ENCODE data around the gene DRD4. TPM values are rescaled to one million over a fixed set of nuclear protein-coding genes. Genes with fewer than 3 reads are reported as not detected.
A peak's percentile ranks its signal among the peaks of the same experiment; 100 is the strongest.

DRD4 gene
- total and polyA plus RNA-seq, 2 of the 13 experiments (the other 11 are each of a cell fraction or from before 2014, with no cell fraction given) = 0.09 to 0.13 TPM

- TF ChIP-seq ZNF451 (CRISPR knock-in tag; IDR thresholded peaks at IDR 0.05) (no peak), ZFY (CRISPR knock-in tag; IDR thresholded peaks at IDR 0.05) (0 out of 2 replicates have a peak, but pooled peaks have one; percentile 10), MYC (CRISPR knock-in tag; IDR thresholded peaks at IDR 0.05; ENCODE audit: borderline replicate concordance) (0 out of 2 replicates have a peak, but pooled peaks have one; percentile 32), ZMYM3 (CRISPR knock-in tag; IDR thresholded peaks at IDR 0.05) (no peak), ZFP90 (CRISPR knock-in tag; IDR thresholded peaks at IDR 0.05; ENCODE audit: borderline replicate concordance) (no peak), HMGA1 (CRISPR knock-in tag; conservative IDR thresholded peaks at IDR 0.05) (no peak), ZBTB49 (CRISPR knock-in tag; IDR thresholded peaks at IDR 0.05; ENCODE audit: borderline replicate concordance) (no peak), PATZ1 (CRISPR knock-in tag; IDR thresholded peaks at IDR 0.05) (peak; percentile 8; the same call in 1 of the 2 replicates), ZNF747 (CRISPR knock-in tag; IDR thresholded peaks at IDR 0.05; ENCODE audit: borderline replicate concordance) (no peak), ETS1 (CRISPR knock-in tag; IDR thresholded peaks at IDR 0.05) (no peak), ETV6 (CRISPR knock-in tag; conservative IDR thresholded peaks at IDR 0.05) (0 out of 2 replicates have a peak, but pooled peaks have one; percentile 13), ZKSCAN1 (IDR thresholded peaks at IDR 0.05; ENCODE audit: low read length) (no peak), SRSF1 (optimal IDR thresholded peaks at IDR 0.05; ENCODE audit: low read depth, low read length) (peak; percentile 6), KLF16 (CRISPR knock-in tag; IDR thresholded peaks at IDR 0.05) (no peak), ZNF138 (CRISPR knock-in tag; IDR thresholded peaks at IDR 0.05; ENCODE audit: low read depth) (peak; percentile 36; the same call in 1 of the 2 replicates), ZNF790 (CRISPR knock-in tag; IDR thresholded peaks at IDR 0.05; ENCODE audit: borderline replicate concordance) (no peak), RFX1 (IDR thresholded peaks at IDR 0.05) (no peak), RBM22 (optimal IDR thresholded peaks at IDR 0.05; ENCODE audit: low read length) (peak; percentile 42), ZNF567 (CRISPR knock-in tag; IDR thresholded peaks at IDR 0.05; ENCODE audit: borderline replicate concordance) (no peak), PRPF4 (IDR thresholded peaks at IDR 0.05; ENCODE audit: low read depth, low read length, poor library complexity, severe bottlenecking) (no peak), ZNF891 (CRISPR knock-in tag; IDR thresholded peaks at IDR 0.05) (no peak), YEATS2 (CRISPR knock-in tag; IDR thresholded peaks at IDR 0.05; ENCODE audit: borderline replicate concordance) (no peak), ZNF775 (CRISPR knock-in tag; IDR thresholded peaks at IDR 0.05; ENCODE audit: borderline replicate concordance) (no peak), PAF1 (CRISPR knock-in tag; IDR thresholded peaks at IDR 0.05) (no peak), ZNF773 (CRISPR knock-in tag; IDR thresholded peaks at IDR 0.05; ENCODE audit: borderline replicate concordance) (no peak), ZNF274 (CRISPR knock-in tag; IDR thresholded peaks at IDR 0.05) (no peak)
These were observed 11.3 kb upstream of the DRD4 start (continued) for GRCh38 chr11:625636-626268.

All from HepG2 (cell line).